Activated T-cell treated with anti-CD3 and anti-CD28 coated beads, Interleukin-2, amount 50 U/mL, for 4 hours (primary cell): Measurements from ENCODE around the gene TRIML1. TPM values are rescaled to one million over a fixed set of nuclear protein-coding genes. Genes with fewer than 3 reads are reported as not detected.
"Not testable (repeated sequence)": the region's sequence is repeated elsewhere in the genome, so short reads cannot be mapped to it uniquely, and the experiment has no call there.

Source experiments
- ATAC-seq, 2 donors: fragments of 200-7000 bp; cut with Tn5 transposase; one replicate each; pipeline ENCODE4 v1.10.0; 2021
- DNase-seq: peaks from one replicate; pipeline ENCODE4 v3.0.0-alpha.2; 2020
- H3K27me3 Mint-ChIP-seq: one replicate; pipeline ENCODE4 v1.8.0; 2021; ENCODE audit warnings: low read depth, mixed read lengths
- H3K36me3 Mint-ChIP-seq: one replicate; pipeline ENCODE4 v1.8.0; 2022; ENCODE audit warnings: mixed read lengths; ENCODE audit not compliant: insufficient read depth
- H3K4me1 Mint-ChIP-seq: one replicate; pipeline ENCODE4 v1.8.0; 2021; ENCODE audit warnings: low read depth, mixed read lengths
- H3K4me3 Mint-ChIP-seq: one replicate; pipeline ENCODE4 v1.8.0; 2021; ENCODE audit warnings: mild to moderate bottlenecking, moderate library complexity, mixed read lengths
- H3K9me3 Mint-ChIP-seq: one replicate; pipeline ENCODE4 v1.8.0; 2021; ENCODE audit warnings: mixed read lengths
- total RNA-seq, 3 donors: library from RNA; stranded (reverse); gene quantifications; one replicate each; pipeline ENCODE4 v1.2.1, GENCODE V29; 2021

The TRIML1 gene
- total RNA-seq, 3 donors from 2014 or later, result not detected

- no peaks in the 10 kb centered on the region for H3K27me3 Mint-ChIP-seq
- no peaks in the 10 kb centered on the region for H3K4me1 Mint-ChIP-seq
- H3K4me3 Mint-ChIP-seq, result no peak overlapping the region
- no peaks in the 10 kb centered on the region for H3K36me3 Mint-ChIP-seq
- H3K9me3 Mint-ChIP-seq, result peaks cover 11% of the 10 kb centered on the region
- no peak for ATAC-seq
- no peak for DNase-seq
These were observed 7.0 kb upstream of the TRIML1 start for GRCh38 chr4:188132232-188132631.

GRCh38 chr4:188138227-188138626 is 1.0 kb upstream of the TRIML1 start:
- no peak for DNase-seq
- no peaks in the 10 kb centered on the region for H3K36me3 Mint-ChIP-seq
- H3K9me3 Mint-ChIP-seq, result no peaks in the 10 kb centered on the region
- ATAC-seq, result no peak
- no peak overlapping the region for H3K4me3 Mint-ChIP-seq
- no peaks in the 10 kb centered on the region for H3K4me1 Mint-ChIP-seq
- no peaks in the 10 kb centered on the region for H3K27me3 Mint-ChIP-seq

DNA sequence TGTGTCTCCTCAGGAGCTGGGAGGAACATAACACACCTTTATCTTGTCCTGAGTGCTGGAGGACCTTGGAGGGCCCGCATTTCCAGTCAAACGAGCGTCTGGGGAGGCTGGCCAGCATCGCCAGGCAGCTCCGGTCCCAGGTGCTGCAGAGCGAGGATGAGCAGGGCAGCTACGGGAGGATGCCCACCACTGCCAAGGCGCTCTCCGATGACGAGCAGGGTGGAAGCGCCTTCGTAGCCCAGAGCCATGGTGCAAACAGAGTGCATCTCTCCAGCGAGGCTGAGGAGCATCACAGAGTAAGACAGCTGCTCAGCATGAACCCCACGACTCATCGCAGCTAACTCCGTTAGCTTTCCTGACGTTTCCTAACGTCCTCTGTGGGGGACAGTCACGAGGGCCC is 430 bp downstream of the TRIML1 start:
- H3K4me1 Mint-ChIP-seq, result no peaks in the 10 kb centered on the region
- H3K9me3 Mint-ChIP-seq, result peaks cover 2% of the 10 kb centered on the region
- H3K36me3 Mint-ChIP-seq, result no peaks in the 10 kb centered on the region
- DNase-seq, result no peak
- no peaks in the 10 kb centered on the region for H3K27me3 Mint-ChIP-seq
- ATAC-seq, result no peak
- no peak overlapping the region for H3K4me3 Mint-ChIP-seq

DNA sequence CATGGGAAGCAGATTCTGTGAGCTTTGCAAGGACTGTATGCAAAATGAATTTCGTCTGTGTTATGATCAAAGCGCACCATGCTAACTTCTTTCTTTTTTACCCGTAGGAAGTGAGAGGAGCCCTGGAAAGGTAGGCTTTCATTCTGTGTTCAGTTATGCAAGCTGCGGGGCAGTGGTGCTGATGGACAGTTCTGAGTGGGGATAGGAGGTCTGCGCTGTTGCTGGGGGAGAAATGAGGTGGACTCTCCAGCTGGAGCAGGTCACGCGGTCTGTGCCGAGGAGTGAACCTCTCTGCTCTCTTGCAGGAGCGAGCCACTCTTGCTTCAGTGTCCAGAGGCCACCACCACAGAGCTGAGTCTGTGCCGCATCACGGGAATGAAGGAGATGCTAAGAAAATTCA is 4.5 kb downstream of the TRIML1 start:
- DNase-seq, result no peak
- H3K27me3 Mint-ChIP-seq, result no peaks in the 10 kb centered on the region
- no peaks in the 10 kb centered on the region for H3K4me1 Mint-ChIP-seq
- H3K36me3 Mint-ChIP-seq, result no peaks in the 10 kb centered on the region
- no peak for ATAC-seq
- no peak overlapping the region for H3K4me3 Mint-ChIP-seq
- H3K9me3 Mint-ChIP-seq, result peaks cover 4% of the 10 kb centered on the region

GRCh38 chr4:188145601-188146000 is 6.4 kb downstream of the TRIML1 start:
- H3K36me3 Mint-ChIP-seq, result no peaks in the 10 kb centered on the region
- DNase-seq (no peak), ATAC-seq (no peak)
- no peaks in the 10 kb centered on the region for H3K27me3 Mint-ChIP-seq
- no peaks in the 10 kb centered on the region for H3K4me1 Mint-ChIP-seq
- peaks cover 4% of the 10 kb centered on the region for H3K9me3 Mint-ChIP-seq
- H3K4me3 Mint-ChIP-seq, result no peak overlapping the region

GRCh38 chr4:188146618-188147017 is 7.4 kb downstream of the TRIML1 start:
- ATAC-seq (no peak), DNase-seq (no peak)
- no peaks in the 10 kb centered on the region for H3K27me3 Mint-ChIP-seq
- H3K36me3 Mint-ChIP-seq, result no peaks in the 10 kb centered on the region
- H3K4me3 Mint-ChIP-seq, result no peak overlapping the region
- no peaks in the 10 kb centered on the region for H3K4me1 Mint-ChIP-seq
- peaks cover 4% of the 10 kb centered on the region for H3K9me3 Mint-ChIP-seq

DNA sequence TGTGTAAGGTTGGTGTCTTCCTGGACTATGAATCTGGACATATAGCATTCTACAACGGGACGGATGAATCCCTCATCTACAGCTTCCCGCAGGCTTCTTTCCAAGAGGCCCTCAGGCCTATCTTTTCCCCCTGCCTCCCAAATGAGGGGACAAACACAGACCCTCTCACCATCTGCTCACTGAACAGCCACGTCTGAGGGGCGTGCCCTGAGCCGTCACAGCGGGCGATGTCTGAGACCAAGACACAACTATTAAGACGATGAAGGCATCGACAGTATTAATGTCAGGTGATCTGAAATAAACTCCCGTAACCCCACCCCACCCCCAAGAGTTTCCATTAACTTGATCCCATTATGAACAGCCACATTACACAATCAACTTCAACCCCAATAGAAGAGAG is 7.9 kb downstream of the TRIML1 start:
- no peaks in the 10 kb centered on the region for H3K27me3 Mint-ChIP-seq
- DNase-seq (no peak), ATAC-seq (no peak)
- H3K9me3 Mint-ChIP-seq, result peaks cover 4% of the 10 kb centered on the region
- no peak overlapping the region for H3K4me3 Mint-ChIP-seq
- H3K36me3 Mint-ChIP-seq, result no peaks in the 10 kb centered on the region
- no peaks in the 10 kb centered on the region for H3K4me1 Mint-ChIP-seq

GRCh38 chr4:188147776-188148175 is 8.5 kb downstream of the TRIML1 start:
- ATAC-seq (no peak), DNase-seq (no peak)
- Mint-ChIP-seq H3K27me3 (no peaks in the 10 kb centered on the region), H3K4me3 (no peak overlapping the region), H3K36me3 (no peaks in the 10 kb centered on the region), H3K9me3 (peaks cover 4% of the 10 kb centered on the region), H3K4me1 (no peaks in the 10 kb centered on the region)

GRCh38 chr4:188154668-188155405 is 15.6 kb downstream of the TRIML1 start:
- no peak for DNase-seq
- Mint-ChIP-seq H3K4me3 (no peak overlapping the region), H3K4me1 (no peaks in the 10 kb centered on the region), H3K36me3 (no peaks in the 10 kb centered on the region), H3K27me3 (no peaks in the 10 kb centered on the region), H3K9me3 (peaks cover 10% of the 10 kb centered on the region)
- no peak for ATAC-seq

- no peaks in the 10 kb centered on the region for H3K4me1 Mint-ChIP-seq
- H3K9me3 Mint-ChIP-seq, result peaks cover 10% of the 10 kb centered on the region
- no peaks in the 10 kb centered on the region for H3K27me3 Mint-ChIP-seq
- no peak overlapping the region for H3K4me3 Mint-ChIP-seq
- ATAC-seq (no peak), DNase-seq (no peak)
- H3K36me3 Mint-ChIP-seq, result no peaks in the 10 kb centered on the region
These were observed 19.1 kb downstream of the TRIML1 start for GRCh38 chr4:188158336-188158735.

DNA sequence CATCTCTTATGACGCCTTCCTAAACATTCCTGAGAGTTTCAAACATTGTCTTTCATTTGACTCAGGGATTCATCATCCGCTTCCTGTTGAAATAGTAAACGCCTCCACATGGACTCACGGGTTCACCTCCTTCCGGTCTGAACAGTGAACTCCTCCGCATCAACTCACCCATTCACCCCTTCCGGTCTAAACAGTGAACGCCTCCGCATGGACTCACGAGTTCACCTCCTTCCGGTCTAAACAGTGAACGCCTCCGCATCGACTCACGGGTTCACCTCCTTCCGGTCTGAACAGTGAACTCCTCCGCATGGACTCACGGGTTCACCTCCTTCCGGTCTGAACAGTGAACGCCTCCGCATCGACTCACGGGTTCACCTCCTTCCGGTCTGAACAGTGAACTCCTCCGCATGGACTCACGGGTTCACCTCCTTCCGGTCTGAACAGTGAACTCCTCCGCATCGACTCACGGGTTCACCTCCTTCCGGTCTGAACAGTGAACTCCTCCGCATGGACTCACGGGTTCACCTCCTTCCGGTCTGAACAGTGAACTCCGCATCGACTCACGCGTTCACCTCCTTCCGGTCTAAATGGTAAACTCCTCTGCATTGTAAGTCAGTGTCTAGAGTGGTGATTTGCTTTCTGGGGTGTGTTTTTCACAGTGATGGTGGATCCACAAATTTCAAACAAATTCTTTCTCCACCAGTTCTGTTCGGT is 20.4 kb downstream of the TRIML1 start:
- not testable (repeated sequence) for H3K9me3 Mint-ChIP-seq, H3K4me1 Mint-ChIP-seq, DNase-seq, H3K4me3 Mint-ChIP-seq, H3K36me3 Mint-ChIP-seq, H3K27me3 Mint-ChIP-seq, ATAC-seq

GRCh38 chr4:188160406-188160805 is 21.2 kb downstream of the TRIML1 start:
- no peaks in the 10 kb centered on the region for H3K4me1 Mint-ChIP-seq
- ATAC-seq (no peak), DNase-seq (no peak)
- H3K4me3 Mint-ChIP-seq, result no peak overlapping the region
- peaks cover 4% of the 10 kb centered on the region for H3K9me3 Mint-ChIP-seq
- no peaks in the 10 kb centered on the region for H3K27me3 Mint-ChIP-seq
- H3K36me3 Mint-ChIP-seq, result no peaks in the 10 kb centered on the region

DNA sequence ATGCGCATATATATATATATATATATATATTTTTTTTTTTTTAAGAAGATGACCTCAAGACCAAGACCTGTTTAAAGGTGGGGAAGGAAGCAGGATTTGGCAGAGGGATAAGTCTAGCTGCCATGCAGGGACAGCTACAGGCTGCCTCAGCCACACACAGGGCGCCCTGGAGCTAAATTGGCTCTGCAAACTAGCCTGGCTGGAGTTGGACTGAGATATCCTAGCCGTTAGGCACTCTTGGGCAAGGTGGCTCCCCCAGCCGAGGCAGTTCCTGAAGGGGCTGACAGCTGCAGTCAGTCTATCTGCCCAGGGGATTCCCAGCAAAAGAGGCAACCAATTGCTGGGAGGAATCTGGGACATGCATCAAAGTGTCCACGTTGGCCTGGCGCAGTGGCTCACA is 21.9 kb downstream of the TRIML1 start:
- Mint-ChIP-seq H3K4me3 (no peak overlapping the region), H3K9me3 (peaks cover 4% of the 10 kb centered on the region), H3K36me3 (no peaks in the 10 kb centered on the region), H3K4me1 (no peaks in the 10 kb centered on the region), H3K27me3 (no peaks in the 10 kb centered on the region)
- DNase-seq (no peak), ATAC-seq (no peak)

- no peak overlapping the region for H3K4me3 Mint-ChIP-seq
- H3K27me3 Mint-ChIP-seq, result no peaks in the 10 kb centered on the region
- peaks cover 4% of the 10 kb centered on the region for H3K9me3 Mint-ChIP-seq
- no peaks in the 10 kb centered on the region for H3K36me3 Mint-ChIP-seq
- no peak for DNase-seq
- H3K4me1 Mint-ChIP-seq, result no peaks in the 10 kb centered on the region
- no peak for ATAC-seq
These were observed 23.5 kb downstream of the TRIML1 start for GRCh38 chr4:188162698-188163097.

DNA sequence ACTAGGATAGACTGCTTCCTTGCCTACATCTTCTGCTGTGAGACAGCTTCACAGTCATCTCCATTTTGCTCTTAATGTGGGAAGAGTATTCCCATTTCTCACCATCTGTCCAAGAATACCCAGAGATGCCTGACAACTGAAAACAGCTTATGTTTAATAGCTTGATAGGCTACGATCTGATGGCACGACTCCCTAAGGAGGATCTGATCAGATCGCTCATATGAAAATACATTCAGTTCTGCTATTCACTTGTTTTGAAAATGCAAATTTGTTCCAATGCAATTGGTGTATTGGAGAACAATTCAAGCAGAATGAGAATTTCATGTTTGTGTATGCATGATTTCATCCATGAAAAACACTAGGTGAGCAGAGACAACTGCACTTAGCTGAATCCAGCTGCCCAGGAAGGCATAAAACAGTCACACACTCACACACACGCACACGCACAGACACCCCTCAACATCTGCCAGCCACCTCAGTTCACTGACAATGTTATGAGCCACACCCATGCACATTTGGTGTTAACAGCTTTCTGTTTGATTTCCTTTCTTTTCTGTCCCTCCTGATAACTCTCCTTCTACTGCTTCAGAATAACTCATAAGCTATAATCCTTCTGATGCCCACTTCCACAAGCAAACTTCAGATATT is 29.6 kb downstream of the TRIML1 start:
- no peaks in the 10 kb centered on the region for H3K4me1 Mint-ChIP-seq
- no peak overlapping the region for H3K4me3 Mint-ChIP-seq
- no peak for DNase-seq
- ATAC-seq, result no peak
- no peaks in the 10 kb centered on the region for H3K27me3 Mint-ChIP-seq
- H3K9me3 Mint-ChIP-seq, result peaks cover 5% of the 10 kb centered on the region
- no peaks in the 10 kb centered on the region for H3K36me3 Mint-ChIP-seq
